ENCODE results near the gene SKA1. TPM values are rescaled to one million over a fixed set of nuclear protein-coding genes. Genes with fewer than 3 reads are reported as not detected.

The SKA1 gene
- total and polyA plus RNA-seq, 2 of the 4 experiments (the other 2 are of a cell fraction): 5.8 to 5.9 TPM

DNA sequence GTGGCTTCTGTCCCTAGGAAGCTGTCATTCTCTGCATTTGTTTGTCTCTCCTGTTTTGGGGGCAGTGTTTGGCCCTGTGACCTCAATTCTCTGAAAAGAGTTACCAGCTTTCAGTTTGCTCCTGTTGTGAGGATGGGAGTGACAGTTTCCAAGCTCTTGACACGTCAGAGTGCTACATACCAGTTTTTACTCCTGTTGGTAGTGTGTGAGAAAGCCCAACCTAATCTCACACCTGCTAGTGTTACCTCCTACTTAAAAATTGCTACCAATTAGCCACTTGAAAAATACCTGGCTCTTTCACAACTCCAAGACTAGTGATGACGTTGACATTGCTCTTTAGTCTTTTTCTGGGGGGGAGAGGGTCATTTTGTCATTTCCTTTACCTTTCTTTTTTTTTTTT lies 14.1 kb downstream of the SKA1 start:
- H3K4me1 ChIP-seq (ENCODE audit: control insufficient read depth, insufficient read depth, low read length): no peaks in the 10 kb centered on the region
- H3K14ac ChIP-seq (replicated peaks; ENCODE audit: low read depth, low read length): no peak overlapping the region
- BruUV-seq (replicated peaks): no TSS peak
- H4K5ac ChIP-seq (ENCODE audit: low read depth, low read length): no peak overlapping the region
- no peak overlapping the region for H3K4me2 ChIP-seq (ENCODE audit: low read depth, low read length)
- TF ChIP-seq NFE2L2 (IDR thresholded peaks at IDR 0.05; ENCODE audit: low read depth, low read length) (no peak), CEBPB (IDR thresholded peaks at IDR 0.05; ENCODE audit: low read depth, low read length) (no peak), RCOR1 (IDR thresholded peaks at IDR 0.05; ENCODE audit: insufficient replicate concordance, low read length) (no peak), MXI1 (IDR thresholded peaks at IDR 0.05; ENCODE audit: borderline replicate concordance, low read depth, low read length) (no peak), POLR2A (IDR thresholded peaks at IDR 0.05; ENCODE audit: low read depth, low read length) (no peak), MAZ (IDR thresholded peaks at IDR 0.05; ENCODE audit: borderline replicate concordance, low read depth, low read length) (no peak), RAD21 (IDR thresholded peaks at IDR 0.05; ENCODE audit: low read length) (no peak), MAFK (IDR thresholded peaks at IDR 0.05; ENCODE audit: low read depth, low read length) (no peak), RFX5 (IDR thresholded peaks at IDR 0.05; ENCODE audit: low read depth, low read length) (no peak), FOS (IDR thresholded peaks at IDR 0.05; ENCODE audit: low read depth, low read length) (no peak), CHD1 (IDR thresholded peaks at IDR 0.05; ENCODE audit: low read depth, low read length) (no peak)
- TF ChIP-seq, protein P1, sequence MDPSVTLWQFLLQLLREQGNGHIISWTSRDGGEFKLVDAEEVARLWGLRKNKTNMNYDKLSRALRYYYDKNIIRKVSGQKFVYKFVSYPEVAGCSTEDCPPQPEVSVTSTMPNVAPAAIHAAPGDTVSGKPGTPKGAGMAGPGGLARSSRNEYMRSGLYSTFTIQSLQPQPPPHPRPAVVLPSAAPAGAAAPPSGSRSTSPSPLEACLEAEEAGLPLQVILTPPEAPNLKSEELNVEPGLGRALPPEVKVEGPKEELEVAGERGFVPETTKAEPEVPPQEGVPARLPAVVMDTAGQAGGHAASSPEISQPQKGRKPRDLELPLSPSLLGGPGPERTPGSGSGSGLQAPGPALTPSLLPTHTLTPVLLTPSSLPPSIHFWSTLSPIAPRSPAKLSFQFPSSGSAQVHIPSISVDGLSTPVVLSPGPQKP (IDR thresholded peaks at IDR 0.05; ENCODE audit: borderline replicate concordance, low read depth, low read length): no peak
- TF ChIP-seq, protein P2, sequence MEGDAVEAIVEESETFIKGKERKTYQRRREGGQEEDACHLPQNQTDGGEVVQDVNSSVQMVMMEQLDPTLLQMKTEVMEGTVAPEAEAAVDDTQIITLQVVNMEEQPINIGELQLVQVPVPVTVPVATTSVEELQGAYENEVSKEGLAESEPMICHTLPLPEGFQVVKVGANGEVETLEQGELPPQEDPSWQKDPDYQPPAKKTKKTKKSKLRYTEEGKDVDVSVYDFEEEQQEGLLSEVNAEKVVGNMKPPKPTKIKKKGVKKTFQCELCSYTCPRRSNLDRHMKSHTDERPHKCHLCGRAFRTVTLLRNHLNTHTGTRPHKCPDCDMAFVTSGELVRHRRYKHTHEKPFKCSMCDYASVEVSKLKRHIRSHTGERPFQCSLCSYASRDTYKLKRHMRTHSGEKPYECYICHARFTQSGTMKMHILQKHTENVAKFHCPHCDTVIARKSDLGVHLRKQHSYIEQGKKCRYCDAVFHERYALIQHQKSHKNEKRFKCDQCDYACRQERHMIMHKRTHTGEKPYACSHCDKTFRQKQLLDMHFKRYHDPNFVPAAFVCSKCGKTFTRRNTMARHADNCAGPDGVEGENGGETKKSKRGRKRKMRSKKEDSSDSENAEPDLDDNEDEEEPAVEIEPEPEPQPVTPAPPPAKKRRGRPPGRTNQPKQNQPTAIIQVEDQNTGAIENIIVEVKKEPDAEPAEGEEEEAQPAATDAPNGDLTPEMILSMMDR (conservative IDR thresholded peaks at IDR 0.05; ENCODE audit: low read depth, low read length): no peak
- TF ChIP-seq, protein P3, sequence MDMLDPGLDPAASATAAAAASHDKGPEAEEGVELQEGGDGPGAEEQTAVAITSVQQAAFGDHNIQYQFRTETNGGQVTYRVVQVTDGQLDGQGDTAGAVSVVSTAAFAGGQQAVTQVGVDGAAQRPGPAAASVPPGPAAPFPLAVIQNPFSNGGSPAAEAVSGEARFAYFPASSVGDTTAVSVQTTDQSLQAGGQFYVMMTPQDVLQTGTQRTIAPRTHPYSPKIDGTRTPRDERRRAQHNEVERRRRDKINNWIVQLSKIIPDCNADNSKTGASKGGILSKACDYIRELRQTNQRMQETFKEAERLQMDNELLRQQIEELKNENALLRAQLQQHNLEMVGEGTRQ (IDR thresholded peaks at IDR 0.05; ENCODE audit: low read depth, low read length): no peak
- H4K8ac ChIP-seq (ENCODE audit: low read depth in 2 of 2, low read length in 2 of 2): no peak overlapping the region
- DNase-seq (no peak), ATAC-seq (ENCODE audit: low read depth) (no peak)
- no peak overlapping the region for H2BK15ac ChIP-seq (ENCODE audit: low read depth, low read length)
- in situ Hi-C loops (cut with MboI; ENCODE audit: low sequenced_read_pairs) (no loop called here), intact Hi-C loops (cut with micrococcal nuclease) (no loop called here), dilution Hi-C loops (cut with HindIII; ENCODE audit: low sequenced_read_pairs, unreplicated experiment) (no loop called here)
- no peak overlapping the region for H3K4ac ChIP-seq (ENCODE audit: low read depth, low read length)
- no peak overlapping the region for H3K23ac ChIP-seq (ENCODE audit: low read depth, low read length)
- ChIA-PET CTCF (no interaction called here), POLR2A (ENCODE audit: unreplicated experiment) (no interaction called here)
- no CpG with 5 or more reads among the region's 2 CpGs for WGBS, 2 experiments (ENCODE audit: extremely low coverage in 2 of 2, insufficient read length in 1 of 2)
- no peak overlapping the region for H3K9ac ChIP-seq (ENCODE audit: low read depth, low read length)
- no peak overlapping the region for H2AFZ ChIP-seq (replicated peaks; ENCODE audit: low read length, poor library complexity)
- no peak overlapping the region for H3K18ac ChIP-seq (ENCODE audit: low read depth, low read length)
- H2BK5ac ChIP-seq (ENCODE audit: low read depth, low read length, poor library complexity, severe bottlenecking): no peak overlapping the region
- H3K79me1 ChIP-seq (ENCODE audit: low read depth in 1 of 2, low read length in 2 of 2): no peaks in the 10 kb centered on the region
- no peaks in the 10 kb centered on the region for H3K9me1 ChIP-seq (ENCODE audit: insufficient read depth, low read length)
- H3K27ac ChIP-seq (ENCODE audit: insufficient read depth, low read length): no peak overlapping the region
- no peaks in the 10 kb centered on the region for H3K27me3 ChIP-seq (ENCODE audit: control insufficient read depth, insufficient read depth, low read length)
- no peaks in the 10 kb centered on the region for H3K9me3 ChIP-seq (ENCODE audit: control insufficient read depth, insufficient read depth, low read length)
- H3K36me3 ChIP-seq (ENCODE audit: control insufficient read depth, insufficient read depth, low read length): no peaks in the 10 kb centered on the region
- H2AK9ac ChIP-seq (replicated peaks; ENCODE audit: low read depth, low read length, poor library complexity): no peak overlapping the region
- no peak overlapping the region for H3K4me3 ChIP-seq (ENCODE audit: insufficient read depth, low read depth, low read length)
- H2AK5ac ChIP-seq (ENCODE audit: low read depth, low read length): no peak overlapping the region
- no peaks in the 10 kb centered on the region for H4K20me1 ChIP-seq (ENCODE audit: insufficient read depth, low read length)
- no peak overlapping the region for H4K91ac ChIP-seq (ENCODE audit: insufficient read depth, low read depth, low read length)
- H3K56ac ChIP-seq (ENCODE audit: extremely low read depth, insufficient read depth, low read length): no peak overlapping the region
- H2BK120ac ChIP-seq (ENCODE audit: low read depth, low read length): no peak overlapping the region
- H2BK20ac ChIP-seq (ENCODE audit: low read depth, low read length): no peak overlapping the region

Data from IMR-90 (cell line).